ENCODE data around the gene MAST4. TPM values are rescaled to one million over a fixed set of nuclear protein-coding genes. Genes with fewer than 3 reads are reported as not detected.

MAST4 gene
- total and polyA plus RNA-seq, 2 of the 4 experiments (the other 2 are of a cell fraction), result 4.8 to 6.8 TPM

DNA sequence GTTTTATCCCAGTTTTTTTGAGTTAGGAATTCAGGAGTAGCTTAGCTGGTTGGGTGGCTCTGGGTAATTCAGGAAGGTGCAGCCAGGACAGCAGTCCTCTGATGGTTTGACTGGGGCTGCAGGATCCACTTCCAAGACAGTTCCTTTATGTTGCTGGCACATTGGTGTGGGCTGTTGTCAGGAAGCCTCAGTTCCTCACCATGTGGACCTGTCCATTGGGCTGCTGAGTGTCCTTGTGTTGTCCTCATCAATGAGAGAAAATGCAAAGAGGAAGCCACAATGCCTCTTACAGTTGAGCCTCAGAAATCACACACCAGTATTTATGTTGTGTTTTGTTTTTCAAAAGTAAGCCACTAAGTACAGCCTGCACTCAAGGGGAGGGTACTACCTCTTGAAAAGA is 140.9 kb downstream of the MAST4 start:
- Histone ChIP-seq H3K9me1 (ENCODE audit: insufficient read depth, low read length) (no peaks in the 10 kb centered on the region), H3K56ac (ENCODE audit: extremely low read depth, insufficient read depth, low read length) (no peak overlapping the region), H3K14ac (replicated peaks; ENCODE audit: low read depth, low read length) (no peak overlapping the region), H3K79me1 (ENCODE audit: low read depth in 1 of 2, low read length in 2 of 2) (no peaks in the 10 kb centered on the region), H2AK9ac (replicated peaks; ENCODE audit: low read depth, low read length, poor library complexity) (no peak overlapping the region), H4K91ac (ENCODE audit: insufficient read depth, low read depth, low read length) (no peak overlapping the region), H2BK20ac (ENCODE audit: low read depth, low read length) (no peak overlapping the region), H2BK120ac (ENCODE audit: low read depth, low read length) (no peak overlapping the region), H3K4me2 (ENCODE audit: low read depth, low read length) (no peak overlapping the region), H3K4me3 (ENCODE audit: insufficient read depth, low read depth, low read length) (no peak overlapping the region), H2BK5ac (ENCODE audit: low read depth, low read length, poor library complexity, severe bottlenecking) (no peak overlapping the region), H3K27me3 (ENCODE audit: control insufficient read depth, insufficient read depth, low read length) (no peaks in the 10 kb centered on the region), H3K36me3 (ENCODE audit: control insufficient read depth, insufficient read depth, low read length) (no peaks in the 10 kb centered on the region), H3K9ac (ENCODE audit: low read depth, low read length) (no peak overlapping the region), H4K5ac (ENCODE audit: low read depth, low read length) (no peak overlapping the region), H3K9me3 (ENCODE audit: control insufficient read depth, insufficient read depth, low read length) (no peaks in the 10 kb centered on the region), H2AFZ (replicated peaks; ENCODE audit: low read length, poor library complexity) (no peak overlapping the region), H3K4ac (ENCODE audit: low read depth, low read length) (no peak overlapping the region), H3K27ac (ENCODE audit: insufficient read depth, low read length) (no peak overlapping the region), H2BK15ac (ENCODE audit: low read depth, low read length) (no peak overlapping the region), H4K20me1 (ENCODE audit: insufficient read depth, low read length) (no peaks in the 10 kb centered on the region), H3K4me1 (ENCODE audit: control insufficient read depth, insufficient read depth, low read length) (no peaks in the 10 kb centered on the region), H4K8ac (ENCODE audit: low read depth in 2 of 2, low read length in 2 of 2) (no peak overlapping the region), H2AK5ac (ENCODE audit: low read depth, low read length) (no peak overlapping the region), H3K18ac (ENCODE audit: low read depth, low read length) (no peak overlapping the region), H3K23ac (ENCODE audit: low read depth, low read length) (no peak overlapping the region)
- ATAC-seq (ENCODE audit: low read depth) (no peak), DNase-seq (no peak)
- dilution Hi-C loops (cut with HindIII; ENCODE audit: low sequenced_read_pairs, unreplicated experiment) (no loop called here), intact Hi-C loops (cut with micrococcal nuclease) (no loop called here), in situ Hi-C loops (cut with MboI; ENCODE audit: low sequenced_read_pairs) (no loop called here)
- no TSS peak for BruUV-seq (replicated peaks)
- POLR2A ChIA-PET (ENCODE audit: unreplicated experiment), result no interaction called here
- TF ChIP-seq RFX5 (IDR thresholded peaks at IDR 0.05; ENCODE audit: low read depth, low read length) (no peak), FOS (IDR thresholded peaks at IDR 0.05; ENCODE audit: low read depth, low read length) (no peak), BHLHE40 (IDR thresholded peaks at IDR 0.05; ENCODE audit: low read depth, low read length) (no peak), CHD1 (IDR thresholded peaks at IDR 0.05; ENCODE audit: low read depth, low read length) (no peak), MAZ (IDR thresholded peaks at IDR 0.05; ENCODE audit: borderline replicate concordance, low read depth, low read length) (no peak), POLR2A (IDR thresholded peaks at IDR 0.05; ENCODE audit: low read depth, low read length) (no peak), CEBPB (IDR thresholded peaks at IDR 0.05; ENCODE audit: low read depth, low read length) (no peak), ELK1 (IDR thresholded peaks at IDR 0.05; ENCODE audit: borderline replicate concordance, low read depth, low read length) (no peak), NFE2L2 (IDR thresholded peaks at IDR 0.05; ENCODE audit: low read depth, low read length) (no peak), RCOR1 (IDR thresholded peaks at IDR 0.05; ENCODE audit: insufficient replicate concordance, low read length) (no peak), MAFK (IDR thresholded peaks at IDR 0.05; ENCODE audit: low read depth, low read length) (no peak), RAD21 (IDR thresholded peaks at IDR 0.05; ENCODE audit: low read length) (no peak)
- TF ChIP-seq, protein P1, sequence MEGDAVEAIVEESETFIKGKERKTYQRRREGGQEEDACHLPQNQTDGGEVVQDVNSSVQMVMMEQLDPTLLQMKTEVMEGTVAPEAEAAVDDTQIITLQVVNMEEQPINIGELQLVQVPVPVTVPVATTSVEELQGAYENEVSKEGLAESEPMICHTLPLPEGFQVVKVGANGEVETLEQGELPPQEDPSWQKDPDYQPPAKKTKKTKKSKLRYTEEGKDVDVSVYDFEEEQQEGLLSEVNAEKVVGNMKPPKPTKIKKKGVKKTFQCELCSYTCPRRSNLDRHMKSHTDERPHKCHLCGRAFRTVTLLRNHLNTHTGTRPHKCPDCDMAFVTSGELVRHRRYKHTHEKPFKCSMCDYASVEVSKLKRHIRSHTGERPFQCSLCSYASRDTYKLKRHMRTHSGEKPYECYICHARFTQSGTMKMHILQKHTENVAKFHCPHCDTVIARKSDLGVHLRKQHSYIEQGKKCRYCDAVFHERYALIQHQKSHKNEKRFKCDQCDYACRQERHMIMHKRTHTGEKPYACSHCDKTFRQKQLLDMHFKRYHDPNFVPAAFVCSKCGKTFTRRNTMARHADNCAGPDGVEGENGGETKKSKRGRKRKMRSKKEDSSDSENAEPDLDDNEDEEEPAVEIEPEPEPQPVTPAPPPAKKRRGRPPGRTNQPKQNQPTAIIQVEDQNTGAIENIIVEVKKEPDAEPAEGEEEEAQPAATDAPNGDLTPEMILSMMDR (conservative IDR thresholded peaks at IDR 0.05; ENCODE audit: low read depth, low read length), result no peak
- TF ChIP-seq, protein P2, sequence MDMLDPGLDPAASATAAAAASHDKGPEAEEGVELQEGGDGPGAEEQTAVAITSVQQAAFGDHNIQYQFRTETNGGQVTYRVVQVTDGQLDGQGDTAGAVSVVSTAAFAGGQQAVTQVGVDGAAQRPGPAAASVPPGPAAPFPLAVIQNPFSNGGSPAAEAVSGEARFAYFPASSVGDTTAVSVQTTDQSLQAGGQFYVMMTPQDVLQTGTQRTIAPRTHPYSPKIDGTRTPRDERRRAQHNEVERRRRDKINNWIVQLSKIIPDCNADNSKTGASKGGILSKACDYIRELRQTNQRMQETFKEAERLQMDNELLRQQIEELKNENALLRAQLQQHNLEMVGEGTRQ (IDR thresholded peaks at IDR 0.05; ENCODE audit: low read depth, low read length), result no peak
- CTCF ChIA-PET, result no interaction called here

All from IMR-90 (cell line).